22Rv1 (cell line): ENCODE results near the gene SUCLG2.

Source experiments
- H3K27ac ChIP-seq: fragments of 450-650 bp; 2 replicates; pipeline ENCODE4 v1.5.1; 2017
- CTCF ChIP-seq: fragments of 450-650 bp; IDR thresholded peaks from 2 replicates; pipeline ENCODE4 v1.5.1; 2017; ENCODE audit warnings: mild to moderate bottlenecking
- ZFX ChIP-seq: fragments of 450-650 bp; IDR thresholded peaks from 2 replicates; pipeline ENCODE4 v1.6.1; 2017; ENCODE audit warnings: antibody characterized with exemption, borderline replicate concordance

SUCLG2 gene

GRCh38 chr3:67650084-67650483 lies 4.3 kb downstream of the SUCLG2 start:
- TF ChIP-seq CTCF, result no peak
- no peak for TF ChIP-seq ZFX
- no peak overlapping the region for H3K27ac ChIP-seq

GRCh38 chr3:67649681-67650080 lies 4.7 kb downstream of the SUCLG2 start:
- TF ChIP-seq ZFX, result no peak
- no peak for TF ChIP-seq CTCF
- no peak overlapping the region for H3K27ac ChIP-seq

- no peak overlapping the region for H3K27ac ChIP-seq
- no peak for TF ChIP-seq CTCF
- TF ChIP-seq ZFX, result no peak
Observed at GRCh38 chr3:67648701-67649100, 5.7 kb downstream of the SUCLG2 start.

GRCh38 chr3:67648229-67648628 lies 6.2 kb downstream of the SUCLG2 start:
- TF ChIP-seq CTCF (no peak), ZFX (no peak)
- no peak overlapping the region for H3K27ac ChIP-seq

GRCh38 chr3:67647390-67647878 lies 7.0 kb downstream of the SUCLG2 start:
- TF ChIP-seq CTCF, result no peak
- TF ChIP-seq ZFX, result no peak

GRCh38 chr3:67646586-67647234 lies 7.7 kb downstream of the SUCLG2 start:
- no peak for TF ChIP-seq CTCF
- TF ChIP-seq ZFX, result no peak

More at GRCh38 chr3:67647390-67647878, 7.0 kb downstream of the SUCLG2 start:
- no peak overlapping the region for H3K27ac ChIP-seq

GRCh38 chr3:67644827-67645226 lies 9.6 kb downstream of the SUCLG2 start:
- TF ChIP-seq CTCF (no peak), ZFX (no peak)
- H3K27ac ChIP-seq, result no peak overlapping the region

More at GRCh38 chr3:67646586-67647234, 7.7 kb downstream of the SUCLG2 start:
- H3K27ac ChIP-seq, result no peak overlapping the region
